GM21360 (cell line): ENCODE data around the gene PGM2L1.
"Not testable (repeated sequence)": the region's sequence is repeated elsewhere in the genome, so short reads cannot be mapped to it uniquely, and the experiment has no call there.

Experiments
- ATAC-seq: cut with Tn5 transposase; IDR thresholded peaks from one replicate; pipeline ENCODE4 v1.9.1; 2021; ENCODE audit warnings: mild to moderate bottlenecking, moderate library complexity; ENCODE audit not compliant: unreplicated experiment

PGM2L1 gene

GRCh38 chr11:74403607-74404321 lies 5.5 kb upstream of the PGM2L1 start:
- no peak for ATAC-seq

GRCh38 chr11:74400606-74401005 lies 2.4 kb upstream of the PGM2L1 start:
- no peak for ATAC-seq

- peak; percentile 11 for ATAC-seq
These were observed 561 bp downstream of the PGM2L1 start for GRCh38 chr11:74397501-74398243.

GRCh38 chr11:74392256-74392655 lies 6.0 kb downstream of the PGM2L1 start:
- no peak for ATAC-seq

GRCh38 chr11:74391193-74391592 lies 7.0 kb downstream of the PGM2L1 start:
- ATAC-seq = no peak

- no peak for ATAC-seq
These were observed 7.5 kb downstream of the PGM2L1 start for GRCh38 chr11:74390697-74391096.

GRCh38 chr11:74388678-74389327 lies 9.4 kb downstream of the PGM2L1 start:
- ATAC-seq = no peak

- ATAC-seq = no peak
These were observed 13.6 kb downstream of the PGM2L1 start for GRCh38 chr11:74384641-74385040.

GRCh38 chr11:74380746-74381439 lies 17.3 kb downstream of the PGM2L1 start:
- ATAC-seq = no peak

- ATAC-seq = no peak
These were observed 20.5 kb downstream of the PGM2L1 start for GRCh38 chr11:74377689-74378088.

GRCh38 chr11:74373382-74373781 lies 24.9 kb downstream of the PGM2L1 start:
- no peak for ATAC-seq

- no peak for ATAC-seq
These were observed 26.8 kb downstream of the PGM2L1 start for GRCh38 chr11:74371269-74372052.

- ATAC-seq = no peak
These were observed 28.1 kb downstream of the PGM2L1 start for GRCh38 chr11:74370123-74370522.

GRCh38 chr11:74367881-74368280 lies 30.4 kb downstream of the PGM2L1 start:
- no peak for ATAC-seq

GRCh38 chr11:74366576-74366975 lies 31.7 kb downstream of the PGM2L1 start:
- no peak for ATAC-seq

- ATAC-seq = not testable (repeated sequence)
These were observed 32.4 kb downstream of the PGM2L1 start for GRCh38 chr11:74365805-74366204.

- no peak for ATAC-seq
These were observed 40.8 kb downstream of the PGM2L1 start for GRCh38 chr11:74357449-74357848.

- ATAC-seq = no peak
These were observed 42.6 kb downstream of the PGM2L1 start for GRCh38 chr11:74355626-74356025.

GRCh38 chr11:74354036-74354435 lies 44.2 kb downstream of the PGM2L1 start:
- no peak for ATAC-seq

- no peak for ATAC-seq
These were observed 50.9 kb downstream of the PGM2L1 start for GRCh38 chr11:74347381-74347780.

- ATAC-seq = no peak
These were observed 52.8 kb downstream of the PGM2L1 start for GRCh38 chr11:74345420-74345819.
